ENCODE measurements around the gene TBPL1. TPM values are rescaled to one million over a fixed set of nuclear protein-coding genes. Genes with fewer than 3 reads are reported as not detected.

The TBPL1 gene
- total RNA-seq, 1 experiment from 2014 or later: 42.1 TPM

DNA sequence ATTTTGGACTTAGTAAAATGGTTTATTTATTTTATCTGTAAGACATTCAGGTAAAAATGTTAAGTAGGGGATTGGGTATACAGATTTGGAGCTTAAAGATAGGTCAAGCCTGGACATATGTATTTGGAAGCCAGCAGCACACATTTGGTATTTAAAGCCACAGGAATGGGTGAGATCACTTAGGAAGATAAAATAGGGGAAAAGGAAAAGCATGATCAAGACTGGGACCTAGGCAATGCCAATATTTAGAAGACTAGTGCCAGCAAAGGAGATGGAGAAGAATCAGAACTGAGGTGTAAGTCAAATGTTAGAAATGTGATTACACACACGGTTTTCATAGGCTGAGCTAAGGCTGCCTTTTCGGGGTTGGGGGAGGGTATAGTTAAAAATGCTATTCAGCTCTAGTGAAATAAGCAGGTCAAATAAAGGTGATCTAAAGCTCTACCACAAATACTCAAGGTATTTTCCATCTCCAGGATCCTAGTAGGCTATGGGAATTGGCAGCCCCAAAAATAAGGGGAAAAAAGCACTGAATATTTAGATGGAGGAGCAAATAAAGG is 78.8 kb downstream of the TBPL1 start (continued):
- TF ChIP-seq, protein P1, sequence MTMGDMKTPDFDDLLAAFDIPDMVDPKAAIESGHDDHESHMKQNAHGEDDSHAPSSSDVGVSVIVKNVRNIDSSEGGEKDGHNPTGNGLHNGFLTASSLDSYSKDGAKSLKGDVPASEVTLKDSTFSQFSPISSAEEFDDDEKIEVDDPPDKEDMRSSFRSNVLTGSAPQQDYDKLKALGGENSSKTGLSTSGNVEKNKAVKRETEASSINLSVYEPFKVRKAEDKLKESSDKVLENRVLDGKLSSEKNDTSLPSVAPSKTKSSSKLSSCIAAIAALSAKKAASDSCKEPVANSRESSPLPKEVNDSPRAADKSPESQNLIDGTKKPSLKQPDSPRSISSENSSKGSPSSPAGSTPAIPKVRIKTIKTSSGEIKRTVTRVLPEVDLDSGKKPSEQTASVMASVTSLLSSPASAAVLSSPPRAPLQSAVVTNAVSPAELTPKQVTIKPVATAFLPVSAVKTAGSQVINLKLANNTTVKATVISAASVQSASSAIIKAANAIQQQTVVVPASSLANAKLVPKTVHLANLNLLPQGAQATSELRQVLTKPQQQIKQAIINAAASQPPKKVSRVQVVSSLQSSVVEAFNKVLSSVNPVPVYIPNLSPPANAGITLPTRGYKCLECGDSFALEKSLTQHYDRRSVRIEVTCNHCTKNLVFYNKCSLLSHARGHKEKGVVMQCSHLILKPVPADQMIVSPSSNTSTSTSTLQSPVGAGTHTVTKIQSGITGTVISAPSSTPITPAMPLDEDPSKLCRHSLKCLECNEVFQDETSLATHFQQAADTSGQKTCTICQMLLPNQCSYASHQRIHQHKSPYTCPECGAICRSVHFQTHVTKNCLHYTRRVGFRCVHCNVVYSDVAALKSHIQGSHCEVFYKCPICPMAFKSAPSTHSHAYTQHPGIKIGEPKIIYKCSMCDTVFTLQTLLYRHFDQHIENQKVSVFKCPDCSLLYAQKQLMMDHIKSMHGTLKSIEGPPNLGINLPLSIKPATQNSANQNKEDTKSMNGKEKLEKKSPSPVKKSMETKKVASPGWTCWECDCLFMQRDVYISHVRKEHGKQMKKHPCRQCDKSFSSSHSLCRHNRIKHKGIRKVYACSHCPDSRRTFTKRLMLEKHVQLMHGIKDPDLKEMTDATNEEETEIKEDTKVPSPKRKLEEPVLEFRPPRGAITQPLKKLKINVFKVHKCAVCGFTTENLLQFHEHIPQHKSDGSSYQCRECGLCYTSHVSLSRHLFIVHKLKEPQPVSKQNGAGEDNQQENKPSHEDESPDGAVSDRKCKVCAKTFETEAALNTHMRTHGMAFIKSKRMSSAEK (CRISPR knock-in tag; IDR thresholded peaks at IDR 0.05; ENCODE audit: borderline replicate concordance): no peak
- TF ChIP-seq TCF7 (CRISPR knock-in tag; IDR thresholded peaks at IDR 0.05; ENCODE audit: low read depth) (no peak), ZNF263 (CRISPR knock-in tag; IDR thresholded peaks at IDR 0.05; ENCODE audit: low read depth) (no peak), ZNF232 (CRISPR knock-in tag; IDR thresholded peaks at IDR 0.05) (no peak), ATF6 (CRISPR knock-in tag; IDR thresholded peaks at IDR 0.05) (no peak), SMAD3 (CRISPR knock-in tag; IDR thresholded peaks at IDR 0.05; ENCODE audit: borderline replicate concordance) (no peak), MYBL2 (CRISPR knock-in tag; IDR thresholded peaks at IDR 0.05) (no peak), EMX1 (CRISPR knock-in tag; IDR thresholded peaks at IDR 0.05) (no peak), GRHL2 (CRISPR knock-in tag; IDR thresholded peaks at IDR 0.05; ENCODE audit: insufficient replicate concordance, severe bottlenecking) (no peak), PRRX2 (CRISPR knock-in tag; IDR thresholded peaks at IDR 0.05) (no peak), ZNF423 (CRISPR knock-in tag; IDR thresholded peaks at IDR 0.05) (no peak)

- H3K9me3 Mint-ChIP-seq: peaks cover 4% of the 10 kb centered on the region
- no peaks in the 10 kb centered on the region for H3K36me3 Mint-ChIP-seq
- H3K27ac Mint-ChIP-seq: no peak overlapping the region
- CTCF ChIA-PET: no interaction called here
- no peak for DNase-seq (ENCODE audit: low spot score)
- peaks cover 14% of the 10 kb centered on the region for H3K4me1 Mint-ChIP-seq
- no peak overlapping the region for H3K4me3 Mint-ChIP-seq
- no peak for ATAC-seq
- POLR2A ChIA-PET: no interaction called here
- no peaks in the 10 kb centered on the region for H3K27me3 Mint-ChIP-seq (ENCODE audit: low read depth)
- TF ChIP-seq SOX15 (CRISPR knock-in tag; IDR thresholded peaks at IDR 0.05) (no peak), ZNF138 (CRISPR knock-in tag; conservative IDR thresholded peaks at IDR 0.05) (no peak), CDX4 (CRISPR knock-in tag; IDR thresholded peaks at IDR 0.05; ENCODE audit: borderline replicate concordance) (no peak), ZBTB21 (CRISPR knock-in tag; IDR thresholded peaks at IDR 0.05; ENCODE audit: borderline replicate concordance) (no peak), NFATC4 (CRISPR knock-in tag; IDR thresholded peaks at IDR 0.05) (no peak), EMX1 (CRISPR knock-in tag; IDR thresholded peaks at IDR 0.05) (no peak), STAT6 (CRISPR knock-in tag; conservative IDR thresholded peaks at IDR 0.05; ENCODE audit: low read depth) (no peak), HMGA2 (CRISPR knock-in tag; IDR thresholded peaks at IDR 0.05) (no peak)
- TF ChIP-seq, protein P2, sequence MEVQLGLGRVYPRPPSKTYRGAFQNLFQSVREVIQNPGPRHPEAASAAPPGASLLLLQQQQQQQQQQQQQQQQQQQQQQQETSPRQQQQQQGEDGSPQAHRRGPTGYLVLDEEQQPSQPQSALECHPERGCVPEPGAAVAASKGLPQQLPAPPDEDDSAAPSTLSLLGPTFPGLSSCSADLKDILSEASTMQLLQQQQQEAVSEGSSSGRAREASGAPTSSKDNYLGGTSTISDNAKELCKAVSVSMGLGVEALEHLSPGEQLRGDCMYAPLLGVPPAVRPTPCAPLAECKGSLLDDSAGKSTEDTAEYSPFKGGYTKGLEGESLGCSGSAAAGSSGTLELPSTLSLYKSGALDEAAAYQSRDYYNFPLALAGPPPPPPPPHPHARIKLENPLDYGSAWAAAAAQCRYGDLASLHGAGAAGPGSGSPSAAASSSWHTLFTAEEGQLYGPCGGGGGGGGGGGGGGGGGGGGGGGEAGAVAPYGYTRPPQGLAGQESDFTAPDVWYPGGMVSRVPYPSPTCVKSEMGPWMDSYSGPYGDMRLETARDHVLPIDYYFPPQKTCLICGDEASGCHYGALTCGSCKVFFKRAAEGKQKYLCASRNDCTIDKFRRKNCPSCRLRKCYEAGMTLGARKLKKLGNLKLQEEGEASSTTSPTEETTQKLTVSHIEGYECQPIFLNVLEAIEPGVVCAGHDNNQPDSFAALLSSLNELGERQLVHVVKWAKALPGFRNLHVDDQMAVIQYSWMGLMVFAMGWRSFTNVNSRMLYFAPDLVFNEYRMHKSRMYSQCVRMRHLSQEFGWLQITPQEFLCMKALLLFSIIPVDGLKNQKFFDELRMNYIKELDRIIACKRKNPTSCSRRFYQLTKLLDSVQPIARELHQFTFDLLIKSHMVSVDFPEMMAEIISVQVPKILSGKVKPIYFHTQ (CRISPR knock-in tag; IDR thresholded peaks at IDR 0.05): no peak
- TF ChIP-seq, protein P3, sequence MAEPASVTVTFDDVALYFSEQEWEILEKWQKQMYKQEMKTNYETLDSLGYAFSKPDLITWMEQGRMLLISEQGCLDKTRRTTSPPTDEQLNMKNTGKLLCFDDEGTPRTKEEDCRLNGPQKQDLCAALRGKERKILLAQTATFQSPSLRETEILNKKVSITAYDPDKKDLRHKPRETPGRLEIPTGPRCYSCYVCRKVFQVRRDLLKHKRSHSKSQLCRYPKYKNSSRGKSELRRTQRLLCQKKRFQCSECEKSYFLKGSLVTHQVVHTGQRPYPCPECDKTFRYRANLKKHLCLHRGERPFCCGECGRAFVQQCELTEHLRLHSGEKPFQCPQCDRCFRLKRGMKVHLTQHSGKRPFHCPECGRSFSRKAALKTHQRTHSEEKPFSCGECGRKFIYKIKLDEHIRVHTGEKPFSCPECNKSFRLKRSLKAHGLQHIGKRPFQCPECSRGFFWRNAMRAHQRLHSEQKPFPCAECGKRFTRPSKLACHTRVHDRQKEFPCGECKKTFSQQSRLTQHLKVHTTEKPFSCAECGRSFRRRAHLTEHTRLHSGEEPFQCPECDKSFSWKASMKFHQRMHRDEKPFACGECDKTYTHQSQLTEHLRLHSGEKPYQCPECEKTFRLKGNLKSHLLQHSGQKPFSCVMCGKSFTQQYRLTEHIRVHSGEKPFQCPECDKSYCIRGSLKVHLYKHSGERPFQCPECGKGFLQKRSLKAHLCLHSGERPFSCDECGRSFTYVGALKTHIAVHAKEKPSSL (CRISPR knock-in tag; conservative IDR thresholded peaks at IDR 0.05): no peak
- TF ChIP-seq, protein P4, sequence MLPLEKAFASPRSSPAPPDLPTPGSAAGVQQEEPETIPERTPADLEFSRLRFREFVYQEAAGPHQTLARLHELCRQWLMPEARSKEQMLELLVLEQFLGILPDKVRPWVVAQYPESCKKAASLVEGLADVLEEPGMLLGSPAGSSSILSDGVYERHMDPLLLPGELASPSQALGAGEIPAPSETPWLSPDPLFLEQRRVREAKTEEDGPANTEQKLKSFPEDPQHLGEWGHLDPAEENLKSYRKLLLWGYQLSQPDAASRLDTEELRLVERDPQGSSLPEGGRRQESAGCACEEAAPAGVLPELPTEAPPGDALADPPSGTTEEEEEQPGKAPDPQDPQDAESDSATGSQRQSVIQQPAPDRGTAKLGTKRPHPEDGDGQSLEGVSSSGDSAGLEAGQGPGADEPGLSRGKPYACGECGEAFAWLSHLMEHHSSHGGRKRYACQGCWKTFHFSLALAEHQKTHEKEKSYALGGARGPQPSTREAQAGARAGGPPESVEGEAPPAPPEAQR (CRISPR knock-in tag; IDR thresholded peaks at IDR 0.05): no peak
Measured at GRCh38 chr6:134034478-134034877, 81.5 kb downstream of the TBPL1 start.
